Measurements from ENCODE around the gene OR4L1.

GRCh38 chr14:20035938-20036337 is 23.9 kb upstream of the OR4L1 start, which contains the start of gene OR4K13:
- no peak for TF ChIP-seq CTCF (IDR thresholded peaks at IDR 0.05)
- no peak for TF ChIP-seq ZFX (IDR thresholded peaks at IDR 0.05; ENCODE audit: borderline replicate concordance)
